NCI-H345 (cell line): ENCODE measurements around the gene GRID2.

Source experiments
- DNase-seq: peaks from one replicate; lab custom pipeline; 2025; lab: John Stamatoyannopoulos, UW

The GRID2 gene

DNA sequence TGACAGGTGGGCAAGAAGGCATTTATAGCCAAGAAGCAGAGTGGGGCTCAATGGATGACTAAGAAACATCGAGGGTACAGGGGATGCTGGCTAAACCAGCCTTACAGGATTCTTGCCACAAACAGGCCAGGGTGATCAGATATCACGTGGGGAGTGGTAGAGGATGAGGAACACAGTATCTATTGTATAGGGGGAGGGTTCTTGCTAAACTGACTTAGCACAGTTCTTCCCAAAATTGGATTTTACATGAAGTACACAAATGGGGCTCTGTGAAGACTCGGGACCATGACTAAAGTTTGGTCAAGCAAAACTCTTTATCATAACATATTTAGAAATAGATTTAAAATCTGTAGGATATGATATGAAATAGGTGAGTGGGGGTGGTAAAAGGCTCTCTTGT, 1380.8 kb downstream of the GRID2 start:
- DNase-seq, result no peak

DNA sequence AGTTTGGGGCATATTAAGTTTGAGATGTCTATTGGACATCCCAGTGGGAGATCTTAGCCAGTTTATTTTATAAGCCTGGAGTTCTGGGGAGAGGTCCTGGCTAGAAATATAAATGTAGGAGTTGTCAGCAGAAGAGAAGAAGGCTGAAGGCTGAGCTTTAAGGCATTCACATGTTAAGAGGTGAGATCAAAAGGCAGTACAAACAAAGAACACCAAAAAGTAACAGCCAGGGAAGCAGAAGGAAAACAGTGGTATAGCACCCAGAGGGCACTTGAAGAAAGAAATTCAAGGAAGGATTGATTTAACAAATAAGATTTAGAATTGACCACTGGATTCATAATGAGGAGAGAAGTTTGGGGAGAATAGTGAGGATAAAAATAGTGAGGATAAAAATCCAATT, 1383.5 kb downstream of the GRID2 start:
- no peak for DNase-seq

DNA sequence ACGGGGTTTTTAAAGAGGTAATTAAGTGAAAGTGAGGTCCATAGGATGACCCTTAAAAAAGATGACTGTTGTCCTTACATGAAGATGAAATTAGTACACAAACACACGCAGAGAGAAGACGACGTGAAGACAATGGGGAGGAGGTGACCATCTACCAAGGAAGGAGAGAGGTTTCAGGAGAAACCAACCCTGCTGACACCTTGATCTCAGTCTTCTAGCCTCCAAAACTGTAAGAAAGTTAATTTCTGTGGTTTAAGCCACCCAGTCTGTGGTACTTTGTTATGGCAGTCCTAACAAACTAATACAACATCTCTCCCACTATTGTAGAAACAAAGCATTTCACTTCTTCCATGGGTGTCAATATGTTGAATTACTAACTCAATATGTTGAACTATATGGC, 1385.2 kb downstream of the GRID2 start:
- DNase-seq, result no peak

DNA sequence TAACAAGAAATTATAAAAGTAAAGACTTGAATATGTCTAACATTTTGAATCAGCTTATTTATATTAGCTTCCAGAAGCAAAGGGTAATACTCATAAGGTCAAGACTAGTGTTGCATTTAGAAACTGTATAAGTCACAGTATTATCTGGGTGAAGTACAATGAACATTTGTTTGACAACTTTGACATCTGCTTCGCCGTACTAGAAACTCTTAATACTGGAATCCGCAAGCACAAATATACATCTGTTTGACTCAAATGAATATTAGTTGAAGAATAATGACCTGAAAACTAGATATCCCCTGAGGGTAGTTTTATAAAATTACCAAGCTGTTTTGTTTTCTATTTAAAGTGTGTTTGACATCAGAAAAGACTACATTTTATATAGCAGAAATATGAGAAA, 1389.4 kb downstream of the GRID2 start:
- DNase-seq, result no peak

DNA sequence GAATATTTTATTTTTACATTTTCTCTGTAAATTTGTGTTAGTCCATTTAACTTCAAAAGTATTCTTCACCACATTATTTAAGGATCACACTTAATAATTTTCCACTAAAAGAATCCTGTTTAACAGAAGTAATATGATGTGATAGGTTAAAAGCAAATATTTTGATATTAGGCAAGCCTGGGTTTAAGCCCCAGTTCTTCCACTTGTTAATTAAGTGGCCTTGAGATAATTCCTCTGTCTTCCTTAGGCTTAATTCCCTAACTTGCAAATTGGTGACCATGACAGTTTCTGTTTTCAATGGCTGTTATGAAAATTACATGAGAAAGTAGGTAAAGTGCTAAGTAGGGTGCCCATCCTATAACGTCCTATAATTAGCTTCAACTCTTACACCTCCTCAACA, 1394.9 kb downstream of the GRID2 start:
- no peak for DNase-seq

DNA sequence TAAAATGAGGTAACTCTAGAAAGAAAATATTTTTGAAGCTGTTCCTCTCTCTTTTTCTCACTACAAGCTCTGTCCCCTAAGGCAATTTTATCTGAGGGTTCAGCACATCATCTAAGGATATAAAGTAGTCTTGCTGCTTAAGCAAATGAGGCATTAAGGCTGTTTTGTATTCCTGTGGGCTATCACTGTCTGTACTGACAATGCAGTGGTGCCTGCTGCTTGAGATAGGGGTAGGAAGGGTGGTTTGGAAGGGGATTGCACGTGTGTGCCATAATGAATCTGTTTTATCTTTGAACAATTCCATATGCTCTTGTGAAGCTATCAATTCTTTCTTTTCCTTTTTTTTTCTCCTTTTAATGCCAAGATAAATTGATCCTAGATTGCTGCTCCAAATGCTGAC, 1396.8 kb downstream of the GRID2 start:
- DNase-seq, result no peak

DNA sequence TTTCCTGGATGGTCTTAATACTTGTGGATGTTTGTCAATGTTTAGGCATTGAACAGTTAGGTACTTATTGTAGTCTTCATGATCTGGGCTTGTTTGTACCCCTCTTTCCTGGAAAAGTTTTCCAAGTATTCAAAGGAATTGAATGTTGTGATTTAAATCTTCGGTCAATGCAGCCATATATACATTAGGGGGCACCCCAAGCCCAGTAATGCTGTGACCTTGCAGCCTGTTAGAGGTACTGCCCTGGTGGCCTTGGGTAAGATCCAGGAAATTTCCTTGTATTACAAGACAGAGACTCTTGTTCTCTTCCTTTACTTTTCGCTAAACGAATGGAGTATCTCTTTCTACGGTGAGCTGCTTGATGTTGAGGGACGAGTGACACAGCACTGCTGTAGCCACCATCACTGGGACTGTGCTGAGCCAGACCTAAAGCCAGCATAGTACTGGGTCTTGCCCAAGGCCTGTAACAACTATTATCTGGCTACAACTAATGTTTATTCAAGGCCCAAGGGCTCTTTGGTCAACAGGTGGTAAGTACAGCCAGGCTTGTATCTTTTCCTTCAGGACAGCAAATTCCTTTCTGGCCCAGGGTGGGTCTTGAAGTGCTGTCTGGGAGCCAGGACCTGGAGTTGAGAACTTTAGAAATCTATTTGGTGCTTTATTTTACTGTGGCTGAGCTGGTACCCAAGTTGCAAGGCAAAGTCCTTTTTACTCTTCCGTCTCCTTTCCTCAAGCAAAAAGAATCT, 1406.5 kb downstream of the GRID2 start:
- no peak for DNase-seq

DNA sequence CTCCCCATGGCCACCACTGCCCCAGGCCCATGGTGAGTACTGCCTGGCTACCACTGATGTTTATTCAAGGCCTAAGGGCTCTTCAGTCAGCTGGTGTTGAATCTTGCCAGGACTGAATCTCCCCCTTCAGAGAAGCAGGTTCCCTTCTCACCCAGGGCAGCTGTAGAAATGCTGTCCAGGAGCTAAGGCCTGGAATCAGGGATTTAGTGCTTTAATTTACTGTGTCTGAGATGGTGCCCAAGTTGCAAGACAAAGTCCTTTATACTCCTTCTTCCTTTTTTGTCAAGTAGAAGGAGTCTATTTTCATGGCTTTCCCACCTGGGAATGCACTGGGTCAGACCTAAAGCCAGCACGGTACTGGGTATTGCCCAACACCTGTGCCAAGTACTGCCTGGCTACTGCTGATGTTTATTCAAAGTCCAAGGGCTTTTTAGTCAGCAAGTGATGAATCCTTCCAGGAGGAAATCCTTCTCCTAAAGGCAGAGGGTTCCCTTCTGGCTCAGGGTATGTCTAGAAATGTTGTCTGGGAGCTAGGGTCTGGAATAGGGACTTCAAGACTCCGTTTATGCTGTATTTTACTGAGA, 1407.2 kb downstream of the GRID2 start:
- DNase-seq, result no peak

DNA sequence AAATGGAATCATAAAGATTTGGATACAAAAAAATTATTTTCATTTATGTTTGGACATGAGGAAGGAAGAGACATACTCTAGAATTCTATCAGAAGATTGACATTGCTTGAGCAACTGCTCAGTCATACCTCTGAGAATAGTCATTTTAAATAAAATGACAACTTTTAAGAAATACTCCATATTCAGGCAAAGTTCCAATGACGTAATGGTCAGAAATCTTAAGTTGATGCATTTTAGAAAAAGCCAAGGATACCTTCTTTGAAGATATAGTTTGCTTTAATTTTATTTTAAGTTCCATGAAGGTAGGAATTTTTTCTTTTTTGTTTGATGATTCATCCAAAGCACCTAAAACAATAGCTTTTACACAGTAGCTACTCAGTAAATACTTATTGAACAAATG, 1414.5 kb downstream of the GRID2 start:
- no peak for DNase-seq

DNA sequence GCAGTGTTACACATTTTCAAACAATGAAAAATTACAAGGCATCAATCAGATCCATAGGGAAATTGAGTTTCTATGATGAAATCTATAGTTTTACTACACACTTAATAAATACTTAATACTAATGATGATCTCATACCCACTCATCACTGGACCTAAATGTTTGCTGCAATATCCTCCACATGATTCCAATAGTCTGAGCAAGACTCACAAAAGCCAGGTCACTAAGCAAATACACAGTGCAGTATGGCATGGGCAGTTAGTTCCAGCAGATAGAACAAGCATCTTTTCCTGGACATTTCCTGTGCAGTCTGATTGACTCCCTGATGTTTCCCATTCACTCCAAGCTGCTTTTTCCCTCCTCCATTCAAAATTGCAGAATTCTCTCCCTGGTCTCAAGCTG, 1415.8 kb downstream of the GRID2 start:
- DNase-seq, result no peak

DNA sequence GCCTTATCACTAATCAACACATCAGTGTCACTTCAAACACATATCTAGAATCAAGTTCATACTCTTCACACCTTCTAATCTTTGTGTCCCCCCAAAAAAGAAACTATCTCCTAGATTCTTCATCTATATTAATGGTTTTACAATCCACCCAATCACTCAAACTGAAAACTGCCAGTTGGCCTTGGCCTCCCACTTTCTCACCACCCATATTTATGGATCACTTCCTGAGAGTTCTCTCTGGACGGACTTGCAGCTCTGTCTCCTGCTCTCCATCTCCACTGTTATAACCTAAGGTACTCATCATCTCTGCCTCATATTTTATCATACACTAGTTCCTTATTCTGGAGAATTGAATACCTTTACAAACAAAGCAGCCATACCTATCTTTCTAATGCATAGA, 1418.7 kb downstream of the GRID2 start:
- DNase-seq, result no peak

DNA sequence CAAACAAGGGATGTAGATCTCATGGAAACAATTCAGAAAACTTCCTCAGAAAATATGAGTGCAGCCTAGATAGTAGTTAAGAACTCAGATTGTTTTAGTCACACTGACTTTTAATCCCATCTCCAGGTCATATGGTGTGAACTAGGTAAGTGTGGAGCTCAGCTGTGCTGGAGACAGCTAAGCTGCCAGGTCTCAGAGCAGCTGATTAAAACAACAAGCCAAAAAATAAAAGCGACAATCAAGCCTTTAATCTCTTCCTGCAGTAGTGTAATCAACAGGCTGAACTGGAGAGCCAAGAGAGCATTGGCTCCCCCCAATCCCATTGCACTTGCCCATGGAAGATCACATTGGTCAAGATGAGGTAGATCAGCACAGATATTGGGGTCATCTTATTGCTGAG, 1426.5 kb downstream of the GRID2 start:
- DNase-seq, result no peak

DNA sequence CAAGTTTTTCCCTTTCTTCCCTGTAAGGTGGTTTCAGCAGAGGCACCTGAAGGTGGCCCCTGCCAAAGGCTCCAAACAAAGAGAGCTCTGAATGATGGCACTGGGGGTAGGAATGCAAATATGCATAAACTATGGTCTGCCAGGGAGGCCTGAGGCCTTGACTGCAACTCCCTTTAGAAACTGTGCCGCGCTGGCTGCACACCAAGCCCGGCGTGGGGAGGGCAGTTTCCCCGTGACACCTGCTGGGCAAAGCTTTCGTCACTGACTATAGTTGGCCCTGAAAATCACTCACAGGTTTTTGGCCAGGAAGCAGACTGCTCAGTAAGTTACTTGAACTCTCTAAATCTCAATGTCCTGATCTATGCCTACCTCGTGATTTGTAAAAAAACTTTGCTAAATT, 1427.0 kb downstream of the GRID2 start:
- DNase-seq, result no peak

DNA sequence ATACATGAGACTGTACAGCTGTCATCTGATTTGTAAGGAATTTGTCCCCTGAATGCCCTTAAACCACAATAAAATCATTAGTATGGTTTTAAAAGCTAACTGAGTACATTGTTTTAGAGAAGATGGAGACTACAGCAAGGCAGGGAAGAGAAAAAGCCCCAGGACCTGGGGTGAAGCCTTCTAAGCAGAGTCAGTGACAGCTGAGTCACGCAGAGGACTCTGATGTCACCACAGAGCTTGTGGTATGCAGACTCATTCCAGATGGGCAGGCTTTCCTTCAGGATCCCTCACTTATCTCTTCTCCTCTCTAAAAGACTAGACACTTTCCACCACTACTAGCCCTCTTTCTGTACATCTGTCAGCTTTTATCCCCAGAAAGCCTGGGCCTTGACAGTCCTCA, 1427.7 kb downstream of the GRID2 start:
- DNase-seq, result no peak

DNA sequence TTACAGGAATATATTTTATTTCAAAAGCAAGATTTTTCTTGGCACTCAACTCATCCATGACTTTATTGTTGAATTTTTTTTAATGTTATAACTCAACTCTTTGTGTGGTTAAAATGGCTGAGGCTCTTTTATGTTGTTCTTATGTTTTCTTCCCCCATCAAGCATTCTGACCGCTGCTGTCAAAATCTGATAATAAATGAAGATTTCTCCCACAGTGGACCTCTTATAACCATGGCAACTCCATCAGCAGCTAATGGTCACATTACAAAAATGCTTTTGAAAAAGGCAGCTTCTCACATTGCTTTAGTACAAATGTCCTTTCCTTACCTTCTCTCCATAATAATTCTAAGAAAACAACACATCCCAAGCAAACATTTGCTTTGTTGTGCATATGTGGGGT, 1428.7 kb downstream of the GRID2 start:
- DNase-seq, result no peak

DNA sequence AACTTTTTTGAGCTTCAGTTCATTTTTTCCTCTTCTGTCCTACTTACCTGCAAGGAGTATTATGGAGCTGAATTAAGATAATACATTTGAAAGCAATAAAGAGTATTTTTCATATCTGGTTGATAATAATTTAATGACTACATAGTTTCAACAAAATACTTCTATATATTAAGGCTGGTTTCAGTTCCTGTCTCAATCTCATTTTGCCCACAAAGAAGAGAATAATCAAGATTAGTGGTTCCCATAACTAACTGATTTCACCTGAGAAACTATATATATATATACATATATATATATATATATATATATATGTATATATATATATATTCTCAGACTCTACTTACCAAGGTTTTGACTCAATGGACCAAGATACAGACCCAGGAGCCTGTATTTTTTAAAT, 1437.1 kb downstream of the GRID2 start:
- no peak for DNase-seq

DNA sequence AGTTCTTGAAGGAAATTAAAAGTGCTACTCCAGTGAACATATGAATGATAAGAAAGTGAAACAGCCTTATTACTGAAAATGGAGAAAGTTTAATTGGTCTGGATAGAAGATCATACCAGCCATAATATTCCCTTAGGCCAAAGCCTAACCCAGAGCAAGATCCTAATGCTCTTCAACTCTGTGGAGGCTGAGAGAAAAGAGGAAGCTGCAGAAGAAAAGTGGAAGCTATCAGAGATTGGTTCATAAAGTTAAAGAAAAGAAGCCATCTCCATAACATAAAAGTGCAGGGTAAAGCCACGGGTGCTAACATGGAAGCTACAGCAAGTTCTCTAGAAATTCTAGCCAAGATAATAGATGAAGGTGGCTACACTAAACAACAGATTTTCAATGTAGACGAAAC, 1439.3 kb downstream of the GRID2 start:
- no peak for DNase-seq

DNA sequence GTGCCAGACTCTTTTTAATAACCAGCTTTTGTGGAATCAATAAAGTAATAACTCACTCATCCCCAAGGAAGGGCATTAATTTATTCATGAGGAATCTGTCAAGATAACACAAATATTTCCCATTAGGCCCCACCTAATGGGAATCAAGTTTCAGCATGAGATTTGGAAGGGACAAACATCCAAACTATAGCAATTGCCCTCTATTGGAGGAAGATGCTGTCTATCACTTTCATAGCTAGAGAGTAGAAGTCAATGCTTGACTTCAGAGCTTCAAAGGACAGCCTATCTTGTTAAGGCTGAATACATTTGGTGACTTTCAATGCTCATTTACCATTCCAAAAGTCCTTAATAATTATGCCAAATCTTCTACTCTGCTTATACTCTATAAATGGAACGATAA, 1439.9 kb downstream of the GRID2 start:
- DNase-seq, result no peak

DNA sequence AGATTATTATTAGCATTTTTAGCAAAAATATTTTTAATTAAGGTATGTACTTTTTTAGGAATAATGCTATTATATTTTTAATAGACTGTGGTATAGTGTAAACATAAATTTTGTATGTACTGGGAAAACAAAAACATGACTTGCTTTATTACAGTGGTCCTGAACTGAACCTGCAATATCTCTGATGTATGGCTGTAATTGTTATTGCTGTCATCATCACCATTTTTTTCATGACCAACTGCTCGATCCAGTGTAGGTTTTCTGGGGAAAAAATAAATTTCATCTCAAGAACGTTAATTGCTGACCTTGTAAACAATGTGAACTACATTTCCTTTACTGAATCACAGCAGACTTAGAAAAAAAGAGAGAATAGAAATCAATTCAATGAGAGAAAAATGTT, 1441.2 kb downstream of the GRID2 start:
- no peak for DNase-seq

DNA sequence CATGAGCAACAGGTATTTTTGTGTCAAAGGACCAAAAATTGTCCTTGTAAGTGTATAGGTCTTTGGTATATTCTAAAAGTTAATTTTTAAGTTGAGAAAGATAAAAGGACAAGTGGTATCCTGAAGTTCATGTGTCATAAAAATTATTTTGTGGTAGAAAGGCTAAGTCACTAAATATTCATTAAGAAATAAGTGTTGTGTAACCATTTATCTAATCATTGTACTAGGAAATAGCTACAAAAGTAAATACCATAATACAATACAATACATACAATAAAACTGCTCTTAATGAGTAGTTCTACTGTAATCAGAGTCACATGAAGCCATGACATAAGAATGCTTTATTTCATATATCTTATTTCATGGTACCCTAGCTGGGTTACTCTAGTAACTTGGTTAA, 1442.3 kb downstream of the GRID2 start:
- DNase-seq, result no peak

DNA sequence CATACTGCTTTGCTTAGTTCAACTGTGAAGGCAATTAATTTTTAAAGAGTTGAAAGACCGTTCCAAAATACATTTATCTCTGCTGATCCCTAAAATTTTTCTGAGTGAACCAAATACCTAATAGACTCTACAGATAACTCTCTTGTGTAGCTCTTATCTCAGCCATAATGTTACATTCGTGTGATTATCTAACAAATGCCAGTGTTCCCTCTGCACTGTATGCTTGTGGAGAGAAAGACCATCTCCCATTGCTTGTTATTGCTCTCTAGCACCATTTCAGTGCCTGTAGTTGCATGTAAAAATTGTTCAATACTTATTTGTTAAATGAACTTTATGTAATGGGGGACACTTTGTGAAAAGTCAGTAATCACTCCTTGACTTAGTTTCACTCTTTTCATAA, 1443.5 kb downstream of the GRID2 start:
- no peak for DNase-seq

DNA sequence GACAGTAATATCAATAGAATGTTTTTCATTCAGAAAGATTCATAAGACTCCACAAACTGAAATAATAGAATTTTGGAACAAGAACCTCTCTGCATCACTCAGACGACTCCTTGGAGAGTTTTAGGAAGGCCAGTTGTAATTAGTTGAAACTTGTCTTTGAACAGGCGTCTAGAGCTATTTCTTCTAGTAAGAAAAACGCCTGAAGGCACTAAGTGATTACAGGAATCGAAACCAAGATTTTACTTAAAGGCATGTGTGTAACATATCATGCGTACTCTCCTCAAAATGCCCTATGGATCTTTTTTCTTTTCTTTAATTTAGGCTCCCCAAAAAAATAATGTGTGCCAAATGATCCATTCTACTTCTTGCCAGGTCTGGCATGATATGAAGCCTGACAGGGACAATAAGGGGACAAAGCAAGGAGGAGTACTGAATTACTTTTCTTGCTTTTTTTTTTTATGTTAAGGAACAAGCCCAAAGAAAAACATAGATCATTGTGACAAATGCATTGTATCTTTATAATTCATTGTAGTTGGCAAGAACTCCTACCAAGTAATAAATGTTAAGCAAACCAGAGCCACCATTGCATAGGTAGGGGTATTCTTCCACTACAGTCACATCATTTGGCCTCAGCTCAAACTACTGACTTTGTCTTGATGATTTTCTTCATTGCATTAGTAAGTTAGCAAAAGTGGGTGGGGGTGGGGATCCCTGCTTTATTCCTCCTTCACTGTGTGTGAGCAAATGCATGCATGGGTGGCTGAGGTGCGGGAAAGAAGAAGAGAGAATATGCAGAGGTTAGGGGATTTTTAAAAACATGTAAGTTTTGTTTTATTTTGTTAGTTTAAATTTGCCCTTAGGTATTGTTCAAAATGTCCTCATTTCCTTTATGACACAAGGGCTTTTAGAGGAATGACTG, 1444.9 kb downstream of the GRID2 start:
- no peak for DNase-seq

DNA sequence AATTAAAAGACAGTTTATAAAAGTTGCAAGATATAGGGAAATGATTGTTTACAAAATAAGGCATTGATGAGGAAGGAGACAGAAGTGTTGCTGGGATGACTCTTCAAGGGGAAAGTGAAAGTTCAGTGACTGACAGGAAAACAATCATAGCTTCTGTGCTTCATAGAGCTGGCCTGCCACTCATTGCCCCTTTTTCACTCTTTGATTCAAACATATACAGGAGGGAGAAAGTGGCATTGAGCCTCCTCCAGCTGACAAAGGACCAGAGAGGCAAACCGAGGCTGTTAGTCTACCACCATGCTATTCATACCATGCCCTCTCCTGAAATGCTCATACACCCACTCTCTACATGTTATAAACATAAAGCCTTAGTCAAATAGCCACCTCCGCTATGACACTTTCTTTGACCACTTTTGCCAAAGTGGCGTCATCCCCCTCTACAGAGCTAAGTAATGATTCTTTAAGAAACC, 1445.6 kb downstream of the GRID2 start:
- DNase-seq, result no peak
